GM10248 (cell line): ENCODE data around the gene PYDC1.

Source experiments
- CTCF ChIA-PET: fragments of 300-600 bp; sonication (Branson Sonifier 250); formaldehyde crosslinking; extraction: SDS; loops from one replicate; lab custom pipeline; 2021; ENCODE audit warnings: antibody characterized with exemption; lab: Yijun Ruan, JAX
- POLR2A ChIA-PET: fragments of 350-650 bp; sonication (Branson Sonifier 250); formaldehyde crosslinking; extraction: SDS; loops from one replicate; lab custom pipeline; 2020; ENCODE audit warnings: antibody characterized with exemption; lab: Yijun Ruan, JAX
- DNase-seq: peaks from one replicate; pipeline ENCODE4 v3.0.0; 2012; ENCODE audit errors: extremely low spot score
- TF ChIP-seq, protein P1 (sequence below): IDR thresholded peaks from 2 replicates; pipeline ENCODE4 v1.5.1; 2012; ENCODE audit warnings: mild to moderate bottlenecking, low read depth; ENCODE audit errors: extremely low read depth, missing control alignments, control extremely low read depth

PYDC1 gene

DNA sequence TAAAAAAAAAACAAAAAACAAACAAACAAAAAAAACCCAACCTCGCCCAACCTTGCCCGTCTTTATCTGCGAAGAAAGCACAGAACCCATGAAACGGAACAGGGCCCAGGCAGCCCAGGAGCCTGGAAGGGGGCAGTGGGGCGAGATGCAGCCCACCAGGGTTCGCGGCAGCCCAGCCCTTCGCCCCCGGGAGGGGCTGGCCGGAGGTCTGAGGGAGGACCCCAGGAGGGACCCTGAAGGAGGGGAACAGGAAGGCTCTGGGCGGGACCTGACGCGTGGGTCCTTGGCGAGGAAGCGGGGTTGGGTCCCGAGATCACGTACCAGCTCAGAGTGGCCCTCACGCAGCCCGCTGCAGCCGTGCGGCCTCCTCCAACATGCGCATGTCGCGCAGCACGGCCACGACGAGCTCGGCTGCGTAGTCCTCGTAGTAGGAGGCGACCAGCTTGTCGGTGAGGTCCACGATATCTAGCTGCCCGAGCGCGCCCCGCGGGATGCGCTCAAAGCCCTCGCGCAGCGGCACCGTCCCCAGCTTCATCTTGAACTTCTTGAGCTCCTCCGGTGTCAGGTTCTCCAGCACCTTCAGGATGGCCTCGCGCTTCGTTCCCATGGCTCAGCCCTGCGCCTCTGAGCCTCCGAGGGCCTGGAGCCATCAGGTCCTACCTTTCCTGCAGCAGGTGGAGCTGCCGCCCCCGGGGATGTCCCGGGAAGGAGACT, at the start of gene PYDC1:
PYDC1 (minus strand) TSS at position 714 of the 714 bp plus-strand sequence; CDS start at position 607, 107 bp downstream.
- CTCF ChIA-PET = interaction anchor here (1.0 to 1.9 kb wide), 4 partner anchors 11 to 74 kb away, joined by 3 to 6 read pairs (median 4); partner anchors contain the start of gene PYCARD

DNA sequence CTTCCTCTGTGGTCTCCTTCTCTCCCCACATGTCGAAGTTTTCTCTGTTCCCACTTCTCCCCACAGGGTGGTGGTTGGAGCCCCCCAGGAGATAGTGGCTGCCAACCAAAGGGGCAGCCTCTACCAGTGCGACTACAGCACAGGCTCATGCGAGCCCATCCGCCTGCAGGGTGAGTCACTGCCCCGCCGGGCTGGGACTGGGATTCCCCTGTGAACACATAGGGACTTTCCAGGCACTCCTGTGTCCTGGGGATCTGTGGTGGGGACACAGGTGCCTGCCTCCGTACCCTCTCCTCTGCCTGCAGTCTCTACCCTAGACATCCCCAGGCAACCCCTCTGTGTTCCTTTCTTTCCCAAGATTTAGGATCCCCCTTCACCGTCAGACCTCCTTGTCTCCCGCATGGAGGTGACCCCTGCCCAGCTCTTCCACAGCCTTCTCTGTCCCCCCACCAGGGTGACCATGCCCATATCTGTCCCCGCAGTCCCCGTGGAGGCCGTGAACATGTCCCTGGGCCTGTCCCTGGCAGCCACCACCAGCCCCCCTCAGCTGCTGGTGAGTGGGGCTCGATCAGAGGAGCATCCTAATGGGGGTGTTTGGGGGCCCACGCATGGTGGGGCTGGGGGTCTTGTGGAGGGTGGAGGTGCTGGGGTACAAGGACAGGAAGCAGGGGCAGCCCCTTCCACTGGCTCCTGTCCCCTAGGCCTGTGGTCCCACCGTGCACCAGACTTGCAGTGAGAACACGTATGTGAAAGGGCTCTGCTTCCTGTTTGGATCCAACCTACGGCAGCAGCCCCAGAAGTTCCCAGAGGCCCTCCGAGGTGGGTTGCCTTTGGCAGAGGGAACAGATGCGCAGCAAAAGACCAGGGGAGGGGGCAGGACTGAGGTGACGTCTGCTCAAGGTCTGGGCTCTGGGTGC, 48.7 kb upstream of the PYDC1 start:
- peak; percentile 87 for DNase-seq
- ChIA-PET POLR2A (no interaction called here), CTCF (interaction anchor here (1.2 kb wide), 1 partner anchor 11 kb away, joined by 3 read pairs; no protein-coding TSS in a partner anchor)
- TF ChIP-seq, protein P1, sequence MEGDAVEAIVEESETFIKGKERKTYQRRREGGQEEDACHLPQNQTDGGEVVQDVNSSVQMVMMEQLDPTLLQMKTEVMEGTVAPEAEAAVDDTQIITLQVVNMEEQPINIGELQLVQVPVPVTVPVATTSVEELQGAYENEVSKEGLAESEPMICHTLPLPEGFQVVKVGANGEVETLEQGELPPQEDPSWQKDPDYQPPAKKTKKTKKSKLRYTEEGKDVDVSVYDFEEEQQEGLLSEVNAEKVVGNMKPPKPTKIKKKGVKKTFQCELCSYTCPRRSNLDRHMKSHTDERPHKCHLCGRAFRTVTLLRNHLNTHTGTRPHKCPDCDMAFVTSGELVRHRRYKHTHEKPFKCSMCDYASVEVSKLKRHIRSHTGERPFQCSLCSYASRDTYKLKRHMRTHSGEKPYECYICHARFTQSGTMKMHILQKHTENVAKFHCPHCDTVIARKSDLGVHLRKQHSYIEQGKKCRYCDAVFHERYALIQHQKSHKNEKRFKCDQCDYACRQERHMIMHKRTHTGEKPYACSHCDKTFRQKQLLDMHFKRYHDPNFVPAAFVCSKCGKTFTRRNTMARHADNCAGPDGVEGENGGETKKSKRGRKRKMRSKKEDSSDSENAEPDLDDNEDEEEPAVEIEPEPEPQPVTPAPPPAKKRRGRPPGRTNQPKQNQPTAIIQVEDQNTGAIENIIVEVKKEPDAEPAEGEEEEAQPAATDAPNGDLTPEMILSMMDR = no peak

More for the DNA sequence above, at the start of gene PYDC1:
- POLR2A ChIA-PET = no interaction called here
- TF ChIP-seq, protein P1 = no peak
- DNase-seq = no peak

DNA sequence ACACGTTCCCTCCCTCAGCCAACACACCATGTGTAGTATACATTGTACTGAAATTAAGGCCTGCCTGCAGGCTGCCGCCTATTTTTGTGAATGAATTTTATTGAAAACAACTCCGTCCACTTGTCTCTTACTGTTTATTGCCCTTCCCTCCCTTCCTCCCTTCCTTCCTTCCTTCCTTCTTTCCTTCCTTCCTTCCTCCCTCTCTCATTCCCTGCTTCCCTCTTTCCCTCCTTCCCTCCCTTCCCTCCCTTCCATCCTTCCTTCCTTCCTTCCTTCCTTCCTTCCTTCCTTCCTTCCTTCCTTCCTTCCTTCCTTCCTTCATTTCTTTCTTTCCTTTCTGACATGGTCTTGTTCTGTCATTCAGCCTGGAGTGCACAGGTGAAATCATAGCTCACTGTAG, 45.1 kb upstream of the PYDC1 start:
- TF ChIP-seq, protein P1 = no peak
- POLR2A ChIA-PET = no interaction called here
- CTCF ChIA-PET = no interaction called here
- no peak for DNase-seq

DNA sequence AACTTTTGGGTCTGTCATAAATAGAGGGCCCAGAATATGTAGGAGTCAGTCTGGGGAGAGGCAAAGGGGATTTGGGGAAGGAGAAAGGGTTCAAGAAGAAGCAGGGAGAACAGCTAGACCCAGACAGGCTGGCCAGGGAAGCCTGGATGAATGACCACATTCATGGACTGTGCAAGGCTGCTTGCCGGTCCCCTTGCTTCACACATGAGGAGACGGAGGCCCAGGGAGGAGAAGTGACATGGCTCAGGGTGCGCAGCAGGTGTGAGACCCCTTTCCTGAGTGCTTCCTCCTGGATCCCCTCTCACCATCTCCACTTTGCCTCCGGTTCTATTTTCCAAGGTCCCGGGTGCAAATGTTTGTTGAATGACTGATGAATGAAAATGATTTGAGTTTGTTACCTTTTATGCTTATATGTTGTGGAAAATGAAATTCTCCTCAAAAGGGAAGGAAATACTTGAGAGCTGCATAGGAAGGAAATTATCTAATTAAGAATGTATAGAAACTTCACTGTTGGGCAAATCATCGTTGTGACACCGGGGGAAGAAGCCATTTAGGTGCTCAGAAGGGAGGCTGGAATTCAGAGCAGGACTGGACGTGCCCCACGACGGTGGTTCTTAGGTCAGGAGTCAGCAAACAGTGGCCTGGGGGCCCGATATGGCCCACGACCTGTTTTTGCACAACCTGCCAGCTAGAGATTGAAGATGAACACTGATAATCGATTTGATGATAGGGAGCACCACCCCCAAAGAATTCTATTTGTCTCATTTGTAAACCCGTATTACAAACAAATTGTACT, 43.4 kb upstream of the PYDC1 start:
- DNase-seq = no peak
- ChIA-PET CTCF (interaction anchor here (1.5 kb wide), 1 partner anchor 118 kb away, joined by 3 read pairs; no protein-coding TSS in a partner anchor), POLR2A (no interaction called here)
- TF ChIP-seq, protein P1 = no peak

DNA sequence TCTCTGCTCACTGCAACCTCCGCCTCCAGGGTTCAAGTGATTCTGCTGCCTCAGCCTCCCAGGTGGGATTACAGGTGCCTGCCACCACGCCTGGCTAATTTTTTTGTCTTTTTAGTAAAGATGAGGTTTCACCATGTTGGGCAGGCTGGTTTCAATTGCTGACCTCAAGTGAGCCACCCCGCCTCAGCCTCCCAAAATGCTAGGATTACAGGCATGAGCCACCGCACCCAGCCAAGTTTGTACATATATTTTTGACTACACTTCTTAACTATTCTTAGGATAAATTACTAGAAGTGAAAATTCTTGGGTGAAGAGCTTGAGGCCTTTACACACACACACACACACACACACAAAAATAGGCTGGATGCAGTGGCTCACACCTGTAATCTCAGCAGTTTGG, 41.4 kb upstream of the PYDC1 start:
- TF ChIP-seq, protein P1 = no peak
- no peak for DNase-seq
- ChIA-PET CTCF (interaction anchor here (1.3 to 1.8 kb wide), 5 partner anchors 10 to 185 kb away, joined by 3 to 5 read pairs (median 3); no protein-coding TSS in a partner anchor), POLR2A (no interaction called here)
